IMR-90 (cell line): ENCODE measurements around the gene ZMYM4.

Experiments
- BHLHE40 ChIP-seq: fragments of 150-350 bp; IDR thresholded peaks from 2 replicates; pipeline ENCODE4 v1.6.1; 2016; ENCODE audit warnings: mild to moderate bottlenecking, low read depth, low read length
- CEBPB ChIP-seq: IDR thresholded peaks from 2 replicates; pipeline ENCODE4 v1.6.1; 2012; ENCODE audit warnings: low read depth, low read length, improper control_type of control experiment
- MXI1 ChIP-seq: IDR thresholded peaks from 2 replicates; pipeline ENCODE4 v1.6.1; 2012; ENCODE audit warnings: low read depth, mild to moderate bottlenecking, low read length, moderate library complexity, borderline replicate concordance
- POLR2A ChIP-seq: IDR thresholded peaks from 2 replicates; pipeline ENCODE4 v1.6.1; 2012; ENCODE audit warnings: mild to moderate bottlenecking, low read depth, low read length
- RAD21 ChIP-seq: IDR thresholded peaks from 2 replicates; pipeline ENCODE4 v1.6.1; 2012; ENCODE audit warnings: low read length, improper control_type of control experiment
- TF ChIP-seq, protein P1 (sequence below): conservative IDR thresholded peaks from 2 replicates; pipeline ENCODE4 v1.5.1; 2012; ENCODE audit warnings: mild to moderate bottlenecking, low read depth, low read length, improper control_type of control experiment

DNA sequence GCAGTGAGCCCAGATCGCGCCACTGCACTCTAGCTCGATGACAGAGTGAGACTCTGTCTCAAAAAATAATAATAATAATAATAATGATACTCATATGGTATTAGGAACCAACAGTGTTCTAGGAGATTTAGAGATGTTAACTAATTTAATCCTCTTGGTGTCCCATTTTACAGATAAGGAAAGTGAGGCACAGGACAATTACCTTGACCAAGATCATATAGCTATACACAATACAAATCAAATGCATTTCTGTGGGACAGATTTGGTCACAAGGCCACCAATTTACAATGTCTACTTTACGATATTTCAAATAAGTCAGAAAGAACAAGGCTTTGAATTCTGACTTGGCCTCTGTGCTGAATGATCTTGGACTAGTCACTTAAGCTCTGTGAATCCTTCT is 2.2 kb upstream of the ZMYM4 start:
- no peak for TF ChIP-seq CEBPB
- TF ChIP-seq, protein P1, sequence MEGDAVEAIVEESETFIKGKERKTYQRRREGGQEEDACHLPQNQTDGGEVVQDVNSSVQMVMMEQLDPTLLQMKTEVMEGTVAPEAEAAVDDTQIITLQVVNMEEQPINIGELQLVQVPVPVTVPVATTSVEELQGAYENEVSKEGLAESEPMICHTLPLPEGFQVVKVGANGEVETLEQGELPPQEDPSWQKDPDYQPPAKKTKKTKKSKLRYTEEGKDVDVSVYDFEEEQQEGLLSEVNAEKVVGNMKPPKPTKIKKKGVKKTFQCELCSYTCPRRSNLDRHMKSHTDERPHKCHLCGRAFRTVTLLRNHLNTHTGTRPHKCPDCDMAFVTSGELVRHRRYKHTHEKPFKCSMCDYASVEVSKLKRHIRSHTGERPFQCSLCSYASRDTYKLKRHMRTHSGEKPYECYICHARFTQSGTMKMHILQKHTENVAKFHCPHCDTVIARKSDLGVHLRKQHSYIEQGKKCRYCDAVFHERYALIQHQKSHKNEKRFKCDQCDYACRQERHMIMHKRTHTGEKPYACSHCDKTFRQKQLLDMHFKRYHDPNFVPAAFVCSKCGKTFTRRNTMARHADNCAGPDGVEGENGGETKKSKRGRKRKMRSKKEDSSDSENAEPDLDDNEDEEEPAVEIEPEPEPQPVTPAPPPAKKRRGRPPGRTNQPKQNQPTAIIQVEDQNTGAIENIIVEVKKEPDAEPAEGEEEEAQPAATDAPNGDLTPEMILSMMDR = no peak
- TF ChIP-seq BHLHE40 = no peak
- no peak for TF ChIP-seq MXI1
- TF ChIP-seq RAD21 = no peak
- TF ChIP-seq POLR2A = no peak
